ENCODE measurements around the gene TCEAL9. TPM values are rescaled to one million over a fixed set of nuclear protein-coding genes. Genes with fewer than 3 reads are reported as not detected.

TCEAL9 gene
- total RNA-seq, 1 donor from 2014 or later = 0.35 TPM

DNA sequence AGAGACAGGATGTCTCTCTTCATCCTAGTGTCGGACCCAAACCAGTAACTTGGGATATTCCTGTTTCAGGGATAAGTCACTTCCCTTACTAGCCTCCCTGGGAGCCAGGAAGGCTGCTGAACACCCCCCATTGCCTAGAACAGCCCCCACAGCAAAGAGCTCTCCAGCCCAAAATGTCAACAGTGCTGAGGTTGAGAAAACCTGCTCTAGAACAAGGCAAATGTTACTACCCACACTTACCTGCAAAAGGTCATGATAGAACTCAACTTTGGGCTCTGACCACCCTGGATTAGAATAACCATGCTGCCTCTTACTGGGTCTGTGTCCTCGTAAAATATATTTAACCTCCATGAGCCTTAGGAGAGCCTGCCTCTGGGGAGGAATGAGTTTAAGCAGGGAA is 40.4 kb downstream of the TCEAL9 start:
- Mint-ChIP-seq H3K27ac (no peak overlapping the region), H3K36me3 (ENCODE audit: low read depth) (no peaks in the 10 kb centered on the region), H3K4me3 (no peak overlapping the region), H3K27me3 (no peaks in the 10 kb centered on the region), H3K4me1 (no peaks in the 10 kb centered on the region), H3K9me3 (no peaks in the 10 kb centered on the region)
- ChIA-PET POLR2A (no interaction called here), CTCF (no interaction called here)
- intact Hi-C loops (cut with micrococcal nuclease) = no loop called here
- TF ChIP-seq, protein P1, sequence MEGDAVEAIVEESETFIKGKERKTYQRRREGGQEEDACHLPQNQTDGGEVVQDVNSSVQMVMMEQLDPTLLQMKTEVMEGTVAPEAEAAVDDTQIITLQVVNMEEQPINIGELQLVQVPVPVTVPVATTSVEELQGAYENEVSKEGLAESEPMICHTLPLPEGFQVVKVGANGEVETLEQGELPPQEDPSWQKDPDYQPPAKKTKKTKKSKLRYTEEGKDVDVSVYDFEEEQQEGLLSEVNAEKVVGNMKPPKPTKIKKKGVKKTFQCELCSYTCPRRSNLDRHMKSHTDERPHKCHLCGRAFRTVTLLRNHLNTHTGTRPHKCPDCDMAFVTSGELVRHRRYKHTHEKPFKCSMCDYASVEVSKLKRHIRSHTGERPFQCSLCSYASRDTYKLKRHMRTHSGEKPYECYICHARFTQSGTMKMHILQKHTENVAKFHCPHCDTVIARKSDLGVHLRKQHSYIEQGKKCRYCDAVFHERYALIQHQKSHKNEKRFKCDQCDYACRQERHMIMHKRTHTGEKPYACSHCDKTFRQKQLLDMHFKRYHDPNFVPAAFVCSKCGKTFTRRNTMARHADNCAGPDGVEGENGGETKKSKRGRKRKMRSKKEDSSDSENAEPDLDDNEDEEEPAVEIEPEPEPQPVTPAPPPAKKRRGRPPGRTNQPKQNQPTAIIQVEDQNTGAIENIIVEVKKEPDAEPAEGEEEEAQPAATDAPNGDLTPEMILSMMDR (IDR thresholded peaks at IDR 0.05) = no peak
- DNase-seq = no peak
- ATAC-seq (ENCODE audit: low read depth) = no peak

DNA sequence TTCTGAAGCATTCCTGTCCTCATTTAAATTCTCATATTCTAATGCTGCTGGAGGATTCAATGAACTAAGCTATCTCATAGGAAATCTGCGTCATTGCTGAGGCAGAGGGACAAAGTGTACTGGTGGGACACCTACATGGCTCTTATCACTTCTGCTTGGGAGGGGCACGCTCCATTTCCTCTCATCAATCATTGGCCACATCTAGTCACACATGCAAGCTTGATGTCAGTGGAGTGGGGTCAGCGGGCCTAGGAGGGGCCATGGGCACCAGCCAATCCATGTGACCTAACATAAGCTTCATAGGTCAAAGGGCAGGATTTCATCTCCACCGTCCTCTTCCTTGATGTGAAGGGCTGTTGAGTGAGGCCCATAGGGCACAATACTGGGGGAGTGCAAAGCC is 41.4 kb downstream of the TCEAL9 start:
- Mint-ChIP-seq H3K36me3 (ENCODE audit: low read depth) (no peaks in the 10 kb centered on the region), H3K27me3 (no peaks in the 10 kb centered on the region), H3K9me3 (no peaks in the 10 kb centered on the region), H3K4me1 (no peaks in the 10 kb centered on the region), H3K4me3 (no peak overlapping the region), H3K27ac (no peak overlapping the region)
- ChIA-PET CTCF (no interaction called here), POLR2A (no interaction called here)
- TF ChIP-seq, protein P1 (IDR thresholded peaks at IDR 0.05) = no peak
- intact Hi-C loops (cut with micrococcal nuclease) = no loop called here
- ATAC-seq (ENCODE audit: low read depth) (no peak), DNase-seq (no peak)

DNA sequence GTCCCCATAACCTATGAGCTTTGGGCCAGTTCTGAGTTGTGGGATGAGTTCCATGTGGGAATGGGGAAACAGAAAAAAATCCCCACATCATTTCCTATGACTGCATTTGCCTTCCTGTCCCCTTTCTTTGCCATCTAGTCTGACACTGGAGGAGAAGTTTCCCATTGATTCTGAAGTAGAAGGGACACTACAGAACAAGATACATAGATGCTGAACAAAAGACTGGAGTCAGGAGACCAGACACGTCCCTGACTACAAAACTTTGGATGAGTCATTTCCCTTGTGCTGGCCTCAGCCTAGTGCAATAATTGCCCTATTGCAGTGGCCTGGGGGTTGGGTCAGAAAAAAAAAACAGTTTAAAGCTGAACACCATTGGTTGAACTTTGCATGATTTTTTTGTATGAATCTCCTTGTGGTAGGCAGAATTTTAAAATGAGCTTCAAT is 42.1 kb downstream of the TCEAL9 start:
- no peak for DNase-seq
- TF ChIP-seq, protein P1 (IDR thresholded peaks at IDR 0.05) = no peak
- POLR2A ChIA-PET = no interaction called here
- intact Hi-C loops (cut with micrococcal nuclease) = no loop called here
- Mint-ChIP-seq H3K4me3 (no peak overlapping the region), H3K4me1 (no peaks in the 10 kb centered on the region), H3K9me3 (no peaks in the 10 kb centered on the region), H3K27ac (no peak overlapping the region), H3K27me3 (no peaks in the 10 kb centered on the region), H3K36me3 (ENCODE audit: low read depth) (no peaks in the 10 kb centered on the region)
- CTCF ChIA-PET = no interaction called here
- ATAC-seq (ENCODE audit: low read depth) = no peak

DNA sequence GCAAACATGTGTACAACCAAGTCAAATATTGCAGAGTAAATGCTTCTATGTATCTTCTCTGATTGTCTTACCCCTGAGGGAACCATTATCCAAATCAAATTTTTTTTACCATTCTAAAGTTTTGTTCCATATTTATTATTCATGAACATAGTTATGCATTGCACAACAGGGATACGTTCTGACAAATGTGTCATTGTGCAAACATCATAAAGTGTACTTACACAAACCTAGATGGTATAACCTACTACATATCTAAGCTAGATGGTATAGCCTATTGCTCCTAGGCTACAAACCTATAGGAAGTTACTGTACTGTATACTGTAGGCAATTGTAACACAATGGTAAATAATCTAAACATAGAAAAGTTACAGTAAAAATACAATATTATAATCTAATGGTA is 43.4 kb downstream of the TCEAL9 start:
- DNase-seq (no peak), ATAC-seq (ENCODE audit: low read depth) (no peak)
- no peaks in the 10 kb centered on the region for H3K27me3 Mint-ChIP-seq
- TF ChIP-seq, protein P1 (IDR thresholded peaks at IDR 0.05) = no peak
- H3K9me3 Mint-ChIP-seq = no peaks in the 10 kb centered on the region
- peaks cover 7% of the 10 kb centered on the region for H3K4me1 Mint-ChIP-seq
- intact Hi-C loops (cut with micrococcal nuclease) = no loop called here
- POLR2A ChIA-PET = no interaction called here
- H3K4me3 Mint-ChIP-seq = no peak overlapping the region
- H3K36me3 Mint-ChIP-seq (ENCODE audit: low read depth) = no peaks in the 10 kb centered on the region
- H3K27ac Mint-ChIP-seq = no peak overlapping the region
- CTCF ChIA-PET = no interaction called here

DNA sequence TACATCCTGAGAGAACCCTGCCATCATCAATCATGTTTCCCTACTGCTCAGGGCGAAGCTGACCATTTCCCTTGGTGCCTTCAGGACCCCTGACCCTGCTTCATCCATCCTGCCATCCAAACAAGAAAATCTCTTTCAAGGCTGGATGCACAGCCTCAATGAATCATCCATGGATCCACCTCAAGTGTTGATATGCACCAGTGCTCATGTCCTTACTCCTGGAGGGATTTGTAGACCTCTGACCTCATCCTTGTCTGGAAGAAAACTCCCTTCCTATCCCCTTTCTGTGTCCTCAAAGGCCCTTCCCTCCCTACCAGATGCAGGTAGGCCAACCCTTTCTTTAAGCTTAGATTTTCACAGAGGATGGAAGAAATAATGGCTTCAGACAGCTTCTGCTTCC is 44.6 kb downstream of the TCEAL9 start:
- CTCF ChIA-PET = no interaction called here
- Mint-ChIP-seq H3K27ac (no peak overlapping the region), H3K36me3 (ENCODE audit: low read depth) (no peaks in the 10 kb centered on the region), H3K9me3 (no peaks in the 10 kb centered on the region), H3K4me3 (no peak overlapping the region), H3K27me3 (no peaks in the 10 kb centered on the region), H3K4me1 (peaks cover 9% of the 10 kb centered on the region)
- TF ChIP-seq, protein P1 (IDR thresholded peaks at IDR 0.05) = no peak
- intact Hi-C loops (cut with micrococcal nuclease) = no loop called here
- DNase-seq (no peak), ATAC-seq (ENCODE audit: low read depth) (no peak)
- POLR2A ChIA-PET = no interaction called here
